Endothelial cell of umbilical vein (primary cell): ENCODE results near the gene BRPF1. TPM values are rescaled to one million over a fixed set of nuclear protein-coding genes. Genes with fewer than 3 reads are reported as not detected.

Experiments used
- BruUV-seq: library from RNA; stranded (reverse); fragments of 400-500 nt; replicated peaks from 2 replicates; lab custom pipeline; 2021; lab: Mats Ljungman, UMichigan
- CTCF ChIA-PET: fragments of 300-600, 350-600 bp; sonication (Branson Sonifier 250); formaldehyde crosslinking; loops from one replicate; lab custom pipeline; 2021; ENCODE audit warnings: antibody characterized with exemption, inconsistent platforms; lab: Charles Lee
- POLR2A ChIA-PET: fragments of 300-600, 350-600 bp; sonication (Branson Sonifier 250); formaldehyde crosslinking; loops from one replicate; lab custom pipeline; 2021; ENCODE audit warnings: antibody characterized with exemption, inconsistent platforms; lab: Charles Lee
- DNase-seq: peaks from one replicate; pipeline ENCODE4 v3.0.0-alpha.2; 2011; ENCODE audit warnings: low read depth, low spot score
- FAIRE-seq: peaks from 2 replicates; lab custom pipeline; 2011; peaks lifted over from hg19 to GRCh38; lab: Jason Lieb, UNC
- H2AFZ ChIP-seq: 2 replicates; pipeline ENCODE4 v1.6.0; 2012; ENCODE audit warnings: low read depth, low read length, control low read depth, inconsistent platforms
- H3K27ac ChIP-seq: 2 replicates; pipeline ENCODE4 v1.5.1; 2011; ENCODE audit warnings: low read depth, mild to moderate bottlenecking, control low read depth, low read length, moderate library complexity; ENCODE audit not compliant: insufficient read depth
- H3K27me3 ChIP-seq, 2 experiments: 2 replicates each; pipeline versions ENCODE4 v1.6.0 to v1.6.1; 2011; ENCODE audit warnings: low read length in 2 of 2, mixed read lengths in 1 of 2; ENCODE audit not compliant: control insufficient read depth in 2 of 2, insufficient read depth in 2 of 2
- H3K36me3 ChIP-seq, 2 experiments: 2 replicates in 1 of 2; 3 replicates in 1 of 2; pipeline ENCODE4 v1.5.1; 2011; ENCODE audit warnings: low read length in 2 of 2, mild to moderate bottlenecking in 1 of 2, moderate library complexity in 1 of 2; ENCODE audit not compliant: control insufficient read depth in 2 of 2, insufficient read depth in 2 of 2; ENCODE audit errors: extremely low read depth in 1 of 2
- H3K4me1 ChIP-seq: 3 replicates; pipeline ENCODE4 v1.5.1; 2011; ENCODE audit warnings: mild to moderate bottlenecking, low read length; ENCODE audit not compliant: control insufficient read depth, insufficient read depth; ENCODE audit errors: extremely low read depth
- H3K4me2 ChIP-seq: 2 replicates; pipeline ENCODE4 v1.6.1; 2011; ENCODE audit warnings: low read length, control low read depth, mixed read lengths; ENCODE audit not compliant: insufficient read depth
- H3K4me3 ChIP-seq, 3 experiments: fragments of 200-600 bp in 1 of 3; sonication (generic), shearing (Covaris generic) in 1 of 3; replicated peaks in 1 of 3; 2 replicates each; pipeline ENCODE4 v1.5.1; 2011 to 2016; ENCODE audit warnings: control low read depth in 3 of 3, low read length in 3 of 3, mild to moderate bottlenecking in 2 of 3, inconsistent platforms in 1 of 3, low read depth in 1 of 3, moderate library complexity in 1 of 3; ENCODE audit not compliant: insufficient read depth in 1 of 3
- H3K79me2 ChIP-seq: 2 replicates; pipeline ENCODE4 v1.6.0; 2012; ENCODE audit warnings: low read length, inconsistent platforms; ENCODE audit not compliant: control insufficient read depth, insufficient read depth
- H3K9ac ChIP-seq: replicated peaks from 2 replicates; pipeline ENCODE3; 2011; ENCODE audit warnings: low read length, control low read depth; ENCODE audit not compliant: insufficient read depth; ENCODE audit errors: extremely low read depth
- H3K9me1 ChIP-seq: replicated peaks from 3 replicates; pipeline ENCODE4 v1.6.0; 2011; ENCODE audit warnings: mild to moderate bottlenecking, low read length; ENCODE audit not compliant: control insufficient read depth, insufficient read depth; ENCODE audit errors: extremely low read depth
- H3K9me3 ChIP-seq: replicated peaks from 2 replicates; pipeline ENCODE4 v1.5.1; 2012; ENCODE audit warnings: low read length, inconsistent platforms; ENCODE audit not compliant: control insufficient read depth, insufficient read depth
- H4K20me1 ChIP-seq: replicated peaks from 2 replicates; pipeline ENCODE3; 2011; ENCODE audit warnings: mild to moderate bottlenecking, low read length; ENCODE audit not compliant: control insufficient read depth, insufficient read depth; ENCODE audit errors: extremely low read depth
- EZH2 ChIP-seq: IDR thresholded peaks from 2 replicates; pipeline ENCODE4 v1.6.1; 2012; ENCODE audit warnings: borderline replicate concordance, low read depth, mild to moderate bottlenecking, moderate library complexity, low read length, inconsistent platforms; ENCODE audit not compliant: severe bottlenecking
- FOS ChIP-seq: IDR thresholded peaks from 2 replicates; pipeline ENCODE4 v1.6.1; 2011; ENCODE audit warnings: mild to moderate bottlenecking, low read length, moderate library complexity, borderline replicate concordance; ENCODE audit not compliant: insufficient read depth
- GATA2 ChIP-seq: IDR thresholded peaks from 2 replicates; pipeline ENCODE4 v1.7.0; 2011; ENCODE audit warnings: low read depth, mild to moderate bottlenecking, moderate library complexity, mixed read lengths, low read length; ENCODE audit not compliant: insufficient read length, insufficient read depth
- JUN ChIP-seq: IDR thresholded peaks from 2 replicates; pipeline ENCODE4 v1.6.1; 2011; ENCODE audit warnings: borderline replicate concordance, low read depth; ENCODE audit not compliant: insufficient read length, insufficient read depth
- MAX ChIP-seq: IDR thresholded peaks from 2 replicates; pipeline ENCODE4 v1.6.1; 2011; ENCODE audit not compliant: insufficient read depth, insufficient read length
- MYC ChIP-seq: IDR thresholded peaks from one replicate; pipeline ENCODE4 v1.6.1; 2011; ENCODE audit warnings: mild to moderate bottlenecking, low read depth, low read length
- POLR2A ChIP-seq: IDR thresholded peaks from 2 replicates; pipeline ENCODE4 v1.6.1; 2012; ENCODE audit warnings: low read depth, mild to moderate bottlenecking, control low read depth, low read length
- POLR2AphosphoS5 ChIP-seq: IDR thresholded peaks from 2 replicates; pipeline ENCODE4 v1.6.1; 2012; ENCODE audit warnings: low read depth, mild to moderate bottlenecking, control low read depth, low read length, moderate library complexity; ENCODE audit not compliant: insufficient read depth
- dilution Hi-C: fragments of 300-500 bp; cut with MboI; formaldehyde crosslinking; loops from one replicate; pipeline ENCODE4 v1.15.0; 2019; ENCODE audit warnings: low sequenced_read_pairs; ENCODE audit not compliant: extremely low pct_ligation_motif_present
- intact Hi-C: fragments of 100-400 bp; cut with micrococcal nuclease; formaldehyde crosslinking; loops from one replicate; pipeline ENCODE4 v1.10.0; 2022
- polyA plus RNA-seq, 4 experiments: library from polyadenylated mRNA; depleted of rRNA in 3 of 4; stranded (reverse) in 3 of 4; unstranded in 1 of 4; fragments of >200 nt; gene quantifications; 2 replicates each; pipeline versions ENCODE4 v1.2.1 to v1.2.3, GENCODE V29; 2011 to 2012; ENCODE audit warnings: missing spikeins in 1 of 4
- total RNA-seq: library from RNA; stranded (reverse); gene quantifications from 2 replicates; pipeline ENCODE4 v1.2.3, GENCODE V29; 2021
- TF ChIP-seq, protein P1 (sequence below), 2 donors: IDR thresholded peaks; 1 replicate in 1 of 2; 2 replicates in 1 of 2; pipeline ENCODE4 v1.5.1; 2011; ENCODE audit warnings: low read length in 2 of 2, mild to moderate bottlenecking in 2 of 2, moderate library complexity in 2 of 2, control low read depth in 1 of 2, inconsistent platforms in 1 of 2, low read depth in 1 of 2; ENCODE audit not compliant: insufficient read depth in 1 of 2; ENCODE audit errors: extremely low read depth in 1 of 2

BRPF1 gene
- total and polyA plus RNA-seq, 2 donors (not counting 3 experiments of a cell fraction or from before 2014, with no cell fraction given), result 12.5 to 26.2 TPM

DNA sequence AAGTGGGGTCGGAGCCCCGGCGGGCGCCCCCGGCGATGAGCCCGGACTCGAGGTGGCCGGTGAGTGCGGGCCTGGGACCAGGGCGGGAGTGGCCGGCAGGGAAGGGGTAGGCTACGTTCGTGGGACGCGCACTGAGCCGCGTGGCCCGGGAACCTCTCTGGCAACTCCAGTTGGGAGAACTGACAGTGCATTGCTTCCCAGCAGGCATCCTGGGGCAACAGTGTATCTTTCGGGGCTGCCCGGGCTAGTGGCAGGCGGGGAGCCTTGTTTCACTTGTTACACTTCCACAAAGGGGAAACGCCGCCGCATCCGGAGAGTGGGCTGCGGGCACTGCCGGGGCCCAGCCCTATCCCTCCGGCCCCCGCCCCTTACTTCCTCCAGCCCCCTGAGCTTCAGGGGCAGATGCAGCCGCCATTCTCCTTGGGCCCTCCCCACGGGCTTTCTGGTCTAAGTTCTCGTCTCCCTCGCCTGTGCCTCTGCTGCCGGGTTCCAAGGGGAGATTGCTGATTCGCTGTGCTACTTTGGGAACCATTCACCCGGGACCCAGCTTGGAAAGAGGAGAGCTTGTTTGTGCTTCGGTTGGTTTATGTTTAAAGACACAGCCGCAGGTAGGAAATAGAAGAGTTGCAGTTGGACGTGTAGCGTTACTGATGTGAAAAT is 675 bp downstream of the BRPF1 start:
- dilution Hi-C loops (no loop called here), intact Hi-C loops (no loop called here)
- Histone ChIP-seq H3K9me3 (no peaks in the 10 kb centered on the region), H3K9me1 (no peaks in the 10 kb centered on the region), H3K4me3 (peak overlapping the region; percentile 75 to 90 (median 86)), H3K9ac (peak overlapping the region; percentile 100), H3K27me3 (no peaks in the 10 kb centered on the region), H3K27ac (peak overlapping the region; percentile 100), H3K36me3 (peaks cover 3 to 22% of the 10 kb centered on the region in 2 experiments), H3K4me2 (peak overlapping the region; percentile 94), H3K4me1 (peaks cover 16% of the 10 kb centered on the region), H3K79me2 (peaks cover 39% of the 10 kb centered on the region), H2AFZ (peak overlapping the region; percentile 75), H4K20me1 (peaks cover 4% of the 10 kb centered on the region)
- ChIA-PET POLR2A (interaction anchor here (1.5 to 1.9 kb wide), 2 partner anchors 17 kb away, joined by 5 to 7 read pairs; partner anchors contain the start of gene OGG1), CTCF (interaction anchor here (0.7 to 4.5 kb wide), 4 partner anchors 12 to 214 kb away, joined by 3 to 27 read pairs (median 8); partner anchors contain the start of gene OGG1)
- FAIRE-seq (no peak), DNase-seq (peak; percentile 34)
- TF ChIP-seq POLR2AphosphoS5 (no peak), MAX (no peak), GATA2 (no peak), FOS (no peak), MYC (no peak), JUN (no peak), POLR2A (no peak), EZH2 (no peak)
- TF ChIP-seq, protein P1, sequence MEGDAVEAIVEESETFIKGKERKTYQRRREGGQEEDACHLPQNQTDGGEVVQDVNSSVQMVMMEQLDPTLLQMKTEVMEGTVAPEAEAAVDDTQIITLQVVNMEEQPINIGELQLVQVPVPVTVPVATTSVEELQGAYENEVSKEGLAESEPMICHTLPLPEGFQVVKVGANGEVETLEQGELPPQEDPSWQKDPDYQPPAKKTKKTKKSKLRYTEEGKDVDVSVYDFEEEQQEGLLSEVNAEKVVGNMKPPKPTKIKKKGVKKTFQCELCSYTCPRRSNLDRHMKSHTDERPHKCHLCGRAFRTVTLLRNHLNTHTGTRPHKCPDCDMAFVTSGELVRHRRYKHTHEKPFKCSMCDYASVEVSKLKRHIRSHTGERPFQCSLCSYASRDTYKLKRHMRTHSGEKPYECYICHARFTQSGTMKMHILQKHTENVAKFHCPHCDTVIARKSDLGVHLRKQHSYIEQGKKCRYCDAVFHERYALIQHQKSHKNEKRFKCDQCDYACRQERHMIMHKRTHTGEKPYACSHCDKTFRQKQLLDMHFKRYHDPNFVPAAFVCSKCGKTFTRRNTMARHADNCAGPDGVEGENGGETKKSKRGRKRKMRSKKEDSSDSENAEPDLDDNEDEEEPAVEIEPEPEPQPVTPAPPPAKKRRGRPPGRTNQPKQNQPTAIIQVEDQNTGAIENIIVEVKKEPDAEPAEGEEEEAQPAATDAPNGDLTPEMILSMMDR (IDR thresholded peaks at IDR 0.05; ENCODE audit: extremely low read depth in 1 of 2, insufficient read depth in 1 of 2, low read depth in 1 of 2, low read length in 2 of 2), result no peak
- no TSS peak for BruUV-seq
